H9 (cell line): ENCODE data around the gene VDR. TPM values are rescaled to one million over a fixed set of nuclear protein-coding genes. Genes with fewer than 3 reads are reported as not detected.

ENCODE experiments used
- DNase-seq: peaks from one replicate; pipeline ENCODE4 v3.0.0-alpha.2; 2017
- H2AFZ ChIP-seq: one replicate; pipeline ENCODE4 v1.6.1; 2013; ENCODE audit warnings: mild to moderate bottlenecking, low read length, control low read depth, moderate library complexity
- H2AK5ac ChIP-seq: 2 replicates; pipeline ENCODE4 v1.6.1; 2013; ENCODE audit warnings: low read length, control low read depth, mixed read lengths; ENCODE audit not compliant: insufficient read length
- H2BK120ac ChIP-seq: one replicate; pipeline ENCODE4 v1.6.1; 2013; ENCODE audit warnings: low read depth, mild to moderate bottlenecking, low read length, control low read depth, inconsistent platforms; ENCODE audit not compliant: poor library complexity, severe bottlenecking
- H2BK12ac ChIP-seq: 2 replicates; pipeline ENCODE4 v1.6.1; 2013; ENCODE audit warnings: low read length, control low read depth, mixed read lengths, low read depth; ENCODE audit not compliant: insufficient read length
- H2BK15ac ChIP-seq: 2 replicates; pipeline ENCODE4 v1.6.1; 2013; ENCODE audit warnings: low read depth, low read length, control low read depth
- H2BK20ac ChIP-seq: one replicate; pipeline ENCODE4 v1.6.1; 2013; ENCODE audit warnings: low read depth, mild to moderate bottlenecking, low read length, control low read depth, inconsistent platforms; ENCODE audit not compliant: poor library complexity, severe bottlenecking
- H2BK5ac ChIP-seq: 2 replicates; pipeline ENCODE4 v1.6.1; 2013; ENCODE audit warnings: low read length, control low read depth, mixed read lengths; ENCODE audit not compliant: insufficient read length
- H3K14ac ChIP-seq: 2 replicates; pipeline ENCODE4 v1.6.1; 2013; ENCODE audit warnings: low read length, control low read depth; ENCODE audit not compliant: insufficient read depth
- H3K18ac ChIP-seq: 2 replicates; pipeline ENCODE4 v1.6.1; 2013; ENCODE audit warnings: low read depth, mild to moderate bottlenecking, mixed read lengths, low read length, control low read depth; ENCODE audit not compliant: insufficient read length
- H3K23ac ChIP-seq: 2 replicates; pipeline ENCODE4 v1.6.1; 2013; ENCODE audit warnings: low read length, control low read depth, mixed read lengths, low read depth; ENCODE audit not compliant: insufficient read length
- H3K23me2 ChIP-seq: 2 replicates; pipeline ENCODE4 v1.6.1; 2013; ENCODE audit warnings: low read depth, mild to moderate bottlenecking, mixed read lengths, low read length, control low read depth; ENCODE audit not compliant: insufficient read length, poor library complexity, severe bottlenecking
- H3K27ac ChIP-seq: 2 replicates; pipeline ENCODE4 v1.5.1; 2013; ENCODE audit warnings: low read length, control low read depth, mixed read lengths, low read depth; ENCODE audit not compliant: insufficient read length
- H3K27me3 ChIP-seq: 2 replicates; pipeline ENCODE4 v1.6.1; 2013; ENCODE audit warnings: low read length, control low read depth, inconsistent platforms; ENCODE audit not compliant: insufficient read depth
- H3K4ac ChIP-seq: 2 replicates; pipeline ENCODE4 v1.6.1; 2013; ENCODE audit warnings: low read depth, mild to moderate bottlenecking, control low read depth, inconsistent platforms, low read length, moderate library complexity
- H3K4me1 ChIP-seq: 2 replicates; pipeline ENCODE4 v1.6.1; 2013; ENCODE audit warnings: low read length, control low read depth, inconsistent platforms; ENCODE audit not compliant: insufficient read depth
- H3K4me2 ChIP-seq: 2 replicates; pipeline ENCODE4 v1.6.1; 2013; ENCODE audit warnings: low read length, control low read depth, mixed read lengths; ENCODE audit not compliant: insufficient read length, insufficient read depth
- H3K56ac ChIP-seq: 2 replicates; pipeline ENCODE4 v1.6.1; 2013; ENCODE audit warnings: low read depth, mild to moderate bottlenecking, mixed read lengths, low read length, control low read depth; ENCODE audit not compliant: insufficient read length
- H3K79me1 ChIP-seq: 2 replicates; pipeline ENCODE4 v1.6.1; 2013; ENCODE audit warnings: low read depth, mild to moderate bottlenecking, moderate library complexity, low read length, control low read depth, inconsistent platforms; ENCODE audit not compliant: insufficient read depth, poor library complexity, severe bottlenecking
- H3K79me2 ChIP-seq: 2 replicates; pipeline ENCODE4 v1.6.1; 2013; ENCODE audit warnings: low read length, control low read depth, inconsistent platforms; ENCODE audit not compliant: insufficient read depth
- H3K9ac ChIP-seq: 2 replicates; pipeline ENCODE4 v1.6.1; 2013; ENCODE audit warnings: low read length, control low read depth, mixed read lengths; ENCODE audit not compliant: insufficient read length; ENCODE audit errors: extremely low read depth
- H3K9me3 ChIP-seq: one replicate; pipeline ENCODE4 v1.6.1; 2013; ENCODE audit warnings: low read depth, low read length, inconsistent platforms; ENCODE audit not compliant: control insufficient read depth
- H3T11ph ChIP-seq: one replicate; pipeline ENCODE4 v1.6.1; 2013; ENCODE audit warnings: mild to moderate bottlenecking, low read length, control low read depth, inconsistent platforms
- H4K20me1 ChIP-seq: one replicate; pipeline ENCODE4 v1.6.1; 2013; ENCODE audit not compliant: control insufficient read depth, insufficient read length, insufficient read depth
- H4K5ac ChIP-seq: 2 replicates; pipeline ENCODE4 v1.6.1; 2013; ENCODE audit warnings: low read depth, mild to moderate bottlenecking, mixed read lengths, low read length, control low read depth; ENCODE audit not compliant: insufficient read length
- H4K8ac ChIP-seq: replicated peaks from 2 replicates; pipeline ENCODE4 v1.6.1; 2013; ENCODE audit warnings: low read length, control low read depth, mixed read lengths, low read depth; ENCODE audit not compliant: insufficient read length
- H4K91ac ChIP-seq: 2 replicates; pipeline ENCODE4 v1.6.1; 2013; ENCODE audit warnings: low read depth, mild to moderate bottlenecking, moderate library complexity, mixed read lengths, low read length, control low read depth; ENCODE audit not compliant: insufficient read length
- H3K27ac Mint-ChIP-seq, 3 experiments: 2 replicates in 2 of 3; 3 replicates in 1 of 3; pipeline ENCODE4 v1.8.0; 2020 to 2021; ENCODE audit warnings: mixed read lengths in 3 of 3, mild to moderate bottlenecking in 1 of 3, moderate library complexity in 1 of 3
- H3K27me3 Mint-ChIP-seq: 2 replicates; pipeline ENCODE4 v1.8.0; 2021; ENCODE audit warnings: low read depth, mild to moderate bottlenecking, moderate library complexity, mixed read lengths
- H3K36me3 Mint-ChIP-seq, 3 experiments: 2 replicates in 2 of 3; 3 replicates in 1 of 3; pipeline ENCODE4 v1.8.0; 2020 to 2021; ENCODE audit warnings: low read depth in 3 of 3, mixed read lengths in 3 of 3; ENCODE audit not compliant: insufficient read depth in 1 of 3
- H3K4me1 Mint-ChIP-seq, 2 experiments: 2 replicates each; pipeline ENCODE4 v1.8.0; 2020; ENCODE audit warnings: mixed read lengths in 2 of 2
- H3K4me3 Mint-ChIP-seq, 2 experiments: 2 replicates in 1 of 2; 3 replicates in 1 of 2; pipeline ENCODE4 v1.8.0; 2020 to 2021; ENCODE audit warnings: mild to moderate bottlenecking in 2 of 2, mixed read lengths in 2 of 2, moderate library complexity in 1 of 2
- H3K9me3 Mint-ChIP-seq, 2 experiments: 2 replicates in 1 of 2; 3 replicates in 1 of 2; pipeline ENCODE4 v1.8.0; 2020; ENCODE audit warnings: mild to moderate bottlenecking in 2 of 2, mixed read lengths in 2 of 2, moderate library complexity in 1 of 2
- CTCF ChIP-seq: fragments of 200-600 bp; sonication (generic); conservative IDR thresholded peaks from 3 replicates; pipeline ENCODE4 v1.8.0; 2021; ENCODE audit warnings: antibody characterized with exemption, mild to moderate bottlenecking
- WGBS: extraction: QIAGEN DNeasy Blood & Tissue Kit; methylation state at CpG from one replicate; pipeline ENCODE4 v1.1.7; 2013; ENCODE audit warnings: missing lambda C conversion rate, low lambda C conversion rate, mixed read lengths; ENCODE audit not compliant: insufficient read length; ENCODE audit errors: extremely low coverage; 5-methylcytosine and 5-hydroxymethylcytosine counted together
- total RNA-seq: library from RNA; stranded (reverse); gene quantifications from 2 replicates; pipeline ENCODE4 v1.2.1, GENCODE V29; 2021

VDR gene
- total RNA-seq, 1 experiment from 2014 or later: 0.61 TPM

GRCh38 chr12:47867495-47867941 is 37.3 kb downstream of the VDR start:
- H3K9me3 ChIP-seq: no peaks in the 10 kb centered on the region
- no peak overlapping the region for H2BK20ac ChIP-seq
- no peaks in the 10 kb centered on the region for H3K27me3 ChIP-seq
- no peak overlapping the region for H3K23ac ChIP-seq
- H2BK5ac ChIP-seq: no peak overlapping the region
- H3K18ac ChIP-seq: no peak overlapping the region
- no peaks in the 10 kb centered on the region; a peak in 1 of 5 replicates for H3K9me3 Mint-ChIP-seq
- no peaks in the 10 kb centered on the region for H3K36me3 Mint-ChIP-seq
- H2BK15ac ChIP-seq: no peak overlapping the region
- no peaks in the 10 kb centered on the region for H3K4me1 Mint-ChIP-seq
- H3K27ac Mint-ChIP-seq: no peak overlapping the region
- peaks cover 2% of the 10 kb centered on the region for H3K27me3 Mint-ChIP-seq
- no peak overlapping the region for H3K4ac ChIP-seq
- H3T11ph ChIP-seq: no peak overlapping the region
- H4K20me1 ChIP-seq: no peaks in the 10 kb centered on the region
- H4K5ac ChIP-seq: no peak overlapping the region
- H3K79me1 ChIP-seq: no peaks in the 10 kb centered on the region
- no CpG with 5 or more reads among the region's 4 CpGs for WGBS
- no peak overlapping the region for H4K8ac ChIP-seq
- H2AFZ ChIP-seq: no peak overlapping the region
- no peak overlapping the region for H3K14ac ChIP-seq
- H2AK5ac ChIP-seq: no peak overlapping the region
- H3K4me2 ChIP-seq: no peak overlapping the region
- DNase-seq: no peak
- H3K4me1 ChIP-seq: no peaks in the 10 kb centered on the region
- H3K4me3 Mint-ChIP-seq: no peak overlapping the region
- no peak overlapping the region for H2BK120ac ChIP-seq
- H4K91ac ChIP-seq: no peak overlapping the region
- H2BK12ac ChIP-seq: no peak overlapping the region
- no peaks in the 10 kb centered on the region for H3K23me2 ChIP-seq
- no peak for TF ChIP-seq CTCF
- no peak overlapping the region for H3K9ac ChIP-seq
- H3K27ac ChIP-seq: no peak overlapping the region
- H3K56ac ChIP-seq: no peak overlapping the region
- no peaks in the 10 kb centered on the region for H3K79me2 ChIP-seq
